GM18907 (cell line): ENCODE measurements around the gene COPS2.
A peak's percentile ranks its signal among the peaks of the same experiment; 100 is the strongest.

Experiments
- ATAC-seq: cut with Tn5 transposase; IDR thresholded peaks from one replicate; pipeline ENCODE4 v1.9.1; 2021; ENCODE audit warnings: mild to moderate bottlenecking, moderate library complexity; ENCODE audit not compliant: unreplicated experiment

Gene COPS2

GRCh38 chr15:49163678-49164077 is 8.3 kb upstream of the COPS2 start:
- no peak for ATAC-seq

GRCh38 chr15:49155834-49156627 is 632 bp upstream of the COPS2 start:
- peak; percentile 35 for ATAC-seq

DNA sequence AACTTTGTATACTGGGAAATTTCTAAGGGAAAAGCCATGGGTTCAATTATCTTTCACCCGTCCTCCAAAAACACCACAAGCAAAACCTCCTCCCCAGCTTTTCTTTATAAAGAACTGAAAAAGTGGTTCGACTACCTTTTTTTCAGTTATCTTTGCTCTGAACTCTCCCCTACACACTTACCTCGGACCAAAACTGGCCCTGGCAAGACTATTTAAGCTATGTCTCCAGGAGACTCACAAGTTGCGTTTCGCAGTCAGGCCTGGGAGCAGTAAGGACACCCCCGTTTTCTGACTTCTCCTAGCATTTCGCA is 645 bp downstream of the COPS2 start:
- ATAC-seq = peak; percentile 10

DNA sequence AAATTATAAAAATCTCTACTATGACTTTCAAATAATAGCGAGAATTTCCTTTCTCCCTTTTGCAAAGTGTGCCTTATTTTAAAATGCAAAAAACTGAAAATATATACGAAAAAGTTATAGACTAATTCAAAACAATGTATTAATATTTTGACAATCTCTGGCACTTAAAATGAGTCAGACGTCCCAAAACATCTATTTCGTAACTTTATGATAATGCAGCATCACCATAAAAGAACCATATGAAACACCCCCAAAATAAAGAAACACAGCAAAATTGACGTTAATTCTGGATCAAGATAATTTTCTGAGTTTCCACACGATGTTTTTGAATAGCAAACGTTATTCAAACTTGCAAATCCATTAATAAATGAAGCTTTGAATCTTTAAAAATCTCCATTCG is 1.0 kb downstream of the COPS2 start:
- ATAC-seq = no peak

GRCh38 chr15:49152552-49153312 is 2.7 kb downstream of the COPS2 start:
- ATAC-seq = no peak

DNA sequence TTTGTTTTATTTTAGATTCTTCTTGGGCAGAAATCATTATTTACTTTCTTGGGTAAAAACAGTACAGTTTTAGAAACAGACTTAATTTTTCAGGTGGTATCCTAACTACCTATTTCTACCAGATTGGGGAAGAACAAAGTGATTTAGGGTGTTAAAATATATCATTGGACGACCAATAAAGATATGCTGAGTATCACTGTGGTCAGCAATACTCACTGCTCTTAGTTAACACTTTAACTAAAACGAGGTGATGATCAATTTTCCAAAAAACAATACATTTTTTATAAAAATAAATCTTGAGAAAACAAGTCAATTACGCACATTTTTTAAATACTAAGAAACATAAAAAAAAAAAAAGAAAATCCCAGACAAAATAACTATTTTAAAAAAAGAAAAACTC is 3.6 kb downstream of the COPS2 start:
- no peak for ATAC-seq

GRCh38 chr15:49148727-49149126 is 6.7 kb downstream of the COPS2 start:
- no peak for ATAC-seq

DNA sequence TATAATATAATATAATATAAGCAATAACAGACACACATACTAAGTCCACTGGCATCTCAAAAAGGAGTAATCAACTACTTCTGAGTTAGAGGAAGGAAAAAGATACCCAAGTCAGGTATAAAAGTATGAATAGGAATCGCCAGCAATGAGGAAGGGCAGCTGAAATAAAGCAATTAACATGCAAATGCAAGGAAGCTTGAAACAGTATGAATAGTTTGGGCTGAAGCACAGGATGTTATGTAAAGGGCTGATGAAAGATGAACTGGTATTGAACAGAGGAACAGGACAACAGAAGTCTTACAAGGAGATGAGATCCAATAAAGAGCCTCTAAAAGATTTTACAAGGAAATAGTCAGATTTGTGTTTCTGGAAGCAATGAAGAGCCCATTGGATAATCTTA is 7.1 kb downstream of the COPS2 start:
- ATAC-seq = no peak

DNA sequence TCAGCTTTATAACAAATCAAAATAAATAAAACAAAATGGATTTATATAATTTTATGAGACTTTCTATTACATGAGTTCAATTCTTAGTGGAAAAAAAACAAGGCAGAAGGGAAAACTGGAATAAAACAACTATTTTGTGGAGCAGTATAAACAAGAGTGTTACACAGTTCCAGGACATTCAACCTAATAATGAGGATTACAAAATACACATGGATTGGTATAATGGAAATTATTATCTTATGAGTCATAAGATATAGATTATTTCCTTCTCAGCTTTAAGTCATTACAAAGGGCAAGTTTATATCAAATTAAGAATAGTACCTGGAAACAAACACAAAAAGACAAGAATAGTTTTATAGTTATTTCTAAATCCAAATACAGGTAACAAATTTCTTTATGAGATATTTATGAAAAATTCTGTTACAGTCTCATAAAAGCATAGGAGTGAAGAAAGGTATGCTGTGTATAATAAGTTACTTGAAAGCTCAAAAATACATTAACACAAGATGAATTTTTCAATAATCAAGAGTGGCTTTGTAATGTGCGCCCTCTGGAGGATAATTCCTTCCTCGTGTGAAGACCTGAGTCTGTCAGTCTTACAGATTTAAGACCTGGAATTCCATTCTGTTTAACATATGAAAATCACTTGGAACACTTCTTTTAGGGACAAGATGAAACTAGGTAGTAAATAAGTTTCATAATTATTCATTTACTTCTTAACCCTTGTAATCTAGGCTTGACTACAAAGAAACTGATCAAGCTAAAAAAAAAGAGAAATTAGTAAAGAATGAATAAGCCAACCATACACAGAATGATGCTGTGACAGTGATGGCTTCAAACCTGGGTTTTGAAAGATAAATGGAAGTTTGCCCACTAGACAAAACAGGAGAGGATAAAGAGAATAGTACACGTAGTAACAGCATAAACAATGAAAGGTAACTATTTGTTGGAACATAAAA is 9.5 kb downstream of the COPS2 start:
- no peak for ATAC-seq

GRCh38 chr15:49137861-49138260 is 17.5 kb downstream of the COPS2 start:
- no peak for ATAC-seq

- no peak for ATAC-seq
Observed at GRCh38 chr15:49135911-49136310, 19.5 kb downstream of the COPS2 start.

DNA sequence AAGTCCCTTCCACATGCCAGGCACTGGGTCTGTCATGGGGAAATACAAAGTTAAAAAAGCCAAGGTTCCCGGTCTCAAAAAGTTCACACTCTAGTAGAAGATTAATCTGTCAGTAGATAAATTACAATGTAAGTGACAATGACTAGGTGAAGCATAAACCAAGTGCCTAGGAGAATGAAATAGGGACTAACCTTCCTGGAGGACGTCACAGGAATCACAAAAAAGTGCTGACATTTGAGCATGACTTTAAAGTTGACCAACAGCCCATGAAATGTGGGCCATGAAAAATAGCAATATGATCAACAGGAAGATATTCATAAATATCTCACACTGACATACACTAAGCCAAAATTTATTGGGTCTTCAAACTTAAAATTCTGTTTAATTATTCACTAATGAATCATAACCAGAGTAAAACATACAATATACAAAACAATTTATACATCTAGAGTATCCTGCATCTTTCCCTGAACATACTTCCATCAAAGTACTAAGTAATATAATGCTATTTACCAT is 20.0 kb downstream of the COPS2 start:
- ATAC-seq = peak; percentile 72

DNA sequence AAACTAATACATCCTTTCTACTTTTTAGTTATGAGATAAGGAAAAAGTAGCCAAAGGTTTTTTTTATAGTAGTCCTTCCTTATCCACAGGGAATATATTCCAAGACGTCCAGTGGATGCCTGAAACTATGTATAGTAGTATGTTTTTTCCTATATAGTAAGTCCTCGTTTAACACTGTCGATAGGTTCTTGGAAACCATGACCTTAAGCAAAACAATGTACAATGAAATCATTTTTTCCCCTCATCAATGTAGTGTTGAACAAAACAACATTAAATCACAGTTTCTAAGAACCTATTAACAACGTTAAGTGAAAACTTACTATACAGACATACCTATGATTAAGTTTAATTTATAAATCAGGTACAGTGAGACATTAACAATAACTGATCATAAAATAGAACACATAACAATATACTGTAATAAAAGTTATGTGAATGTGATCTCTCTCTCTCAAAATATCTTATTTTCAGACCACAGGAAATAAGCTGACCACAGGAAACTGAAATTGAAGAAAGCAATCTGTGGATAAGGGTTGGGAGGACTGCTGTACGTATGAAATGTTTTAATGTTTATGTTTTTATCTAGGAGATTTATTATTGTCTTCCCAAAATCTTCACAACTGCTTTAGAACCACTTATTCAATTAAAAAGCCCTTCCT is 20.6 kb downstream of the COPS2 start:
- ATAC-seq = peak; percentile 40

DNA sequence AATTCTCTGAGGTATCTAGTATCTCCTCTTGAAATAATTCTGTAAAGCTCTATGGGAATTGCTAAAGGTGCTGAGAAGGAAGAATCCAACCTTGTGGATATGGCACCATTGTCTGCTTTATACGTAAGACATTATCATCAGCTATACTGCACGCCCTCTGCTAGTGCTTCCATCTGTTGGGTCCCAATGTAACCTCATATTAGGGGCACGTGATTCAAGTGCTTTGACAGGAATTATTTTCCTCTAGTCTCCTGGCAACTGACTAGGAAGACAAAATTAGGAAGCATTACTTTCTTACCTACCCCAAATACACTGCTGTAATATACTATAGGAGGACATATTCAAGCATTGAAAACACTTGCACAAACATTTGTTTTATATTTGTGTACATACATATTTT is 24.0 kb downstream of the COPS2 start:
- no peak for ATAC-seq

- no peak for ATAC-seq
Observed at GRCh38 chr15:49124371-49124770, 31.0 kb downstream of the COPS2 start.

DNA sequence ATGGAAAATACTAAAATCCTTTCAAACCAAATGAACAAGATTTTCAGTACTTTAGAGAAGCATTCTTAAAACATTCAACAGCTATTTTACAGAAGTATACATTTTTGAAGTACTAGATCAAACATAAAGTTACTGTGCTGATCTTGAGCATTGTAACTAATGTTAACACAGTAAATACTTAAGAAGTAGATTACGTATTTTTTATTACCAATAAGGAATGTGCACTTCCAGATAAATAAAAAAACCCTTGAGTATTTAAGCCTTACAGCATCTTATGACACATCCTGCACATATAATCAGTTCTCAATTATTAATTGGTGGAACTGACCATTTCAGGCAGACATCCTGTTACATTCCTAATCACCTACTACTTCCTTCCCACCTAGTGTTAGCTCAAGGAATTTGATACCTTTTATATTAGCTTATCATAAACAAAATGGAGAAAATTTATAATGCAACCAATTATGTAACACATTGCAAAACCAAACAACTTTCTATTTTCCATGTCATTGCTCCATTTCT is 32.8 kb downstream of the COPS2 start:
- ATAC-seq = no peak

DNA sequence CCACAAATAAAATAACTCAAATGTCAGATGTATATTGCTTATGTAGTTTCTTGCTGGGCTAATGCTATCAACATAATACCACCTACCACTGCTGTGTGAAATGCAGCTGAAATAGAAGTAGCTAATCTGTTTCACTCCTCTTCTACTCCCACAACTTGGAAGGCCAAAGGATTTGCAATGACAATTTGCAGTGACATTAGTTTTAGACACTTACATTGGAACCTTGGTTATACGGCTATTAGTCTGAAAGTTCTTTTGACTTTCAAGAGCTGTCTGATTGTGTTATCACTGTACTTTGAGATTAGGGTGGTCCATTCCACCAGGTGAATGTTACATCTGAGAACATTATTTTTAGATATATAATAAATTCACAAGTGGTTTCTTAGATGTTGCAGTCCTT is 33.5 kb downstream of the COPS2 start:
- ATAC-seq = no peak

DNA sequence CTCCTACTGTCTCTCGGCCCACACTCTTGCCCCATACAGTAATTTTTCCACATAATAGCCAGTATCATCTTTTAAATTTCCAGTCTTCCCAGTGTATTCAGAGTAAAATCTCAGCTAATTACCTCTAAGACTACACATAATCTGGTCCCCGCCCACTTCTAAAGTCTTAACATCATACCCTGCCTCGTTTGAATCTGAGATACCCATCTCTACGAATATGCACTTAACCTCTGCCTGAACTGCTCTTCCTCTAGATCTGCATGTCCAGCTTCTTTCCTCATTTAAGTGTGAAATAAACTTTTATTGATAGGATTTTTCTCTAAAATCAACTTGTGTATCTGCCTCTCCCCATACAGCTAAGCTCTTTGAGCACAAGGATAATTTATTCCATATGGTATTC is 34.6 kb downstream of the COPS2 start:
- ATAC-seq = no peak

- ATAC-seq = no peak
Observed at GRCh38 chr15:49116108-49116857, 39.1 kb downstream of the COPS2 start.

GRCh38 chr15:49115062-49115461 is 40.3 kb downstream of the COPS2 start:
- no peak for ATAC-seq
